HCT116 (cell line): Measurements from ENCODE around the gene ENOX1.

Experiments used
- CTCF ChIP-seq, 3 experiments: fragments of 200-600 bp in 1 of 3; sonication (generic) in 1 of 3; IDR thresholded peaks in 2 of 3; conservative IDR thresholded peaks in 1 of 3; 2 replicates each; pipeline ENCODE4 v1.5.1; 2012 to 2017; ENCODE audit warnings: low read depth in 2 of 3, low read length in 2 of 3, antibody characterized with exemption in 1 of 3, borderline replicate concordance in 1 of 3, control low read depth in 1 of 3, mild to moderate bottlenecking in 1 of 3, mixed read lengths in 1 of 3, mixed run types in 1 of 3, moderate library complexity in 1 of 3; ENCODE audit not compliant: insufficient read depth in 1 of 3
- EGR1 ChIP-seq: IDR thresholded peaks from 2 replicates; pipeline ENCODE4 v1.6.1; 2012; ENCODE audit warnings: low read depth
- EZH2phosphoT487 ChIP-seq: fragments of 200-600 bp; IDR thresholded peaks from 2 replicates; pipeline ENCODE4 v1.6.1; 2018; ENCODE audit warnings: antibody characterized with exemption, borderline replicate concordance
- FOSL1 ChIP-seq: IDR thresholded peaks from 2 replicates; pipeline ENCODE4 v1.6.1; 2012; ENCODE audit warnings: low read depth
- POLR2A ChIP-seq: IDR thresholded peaks from 2 replicates; pipeline ENCODE4 v1.7.0; 2011; ENCODE audit warnings: borderline replicate concordance; ENCODE audit not compliant: insufficient read depth, insufficient read length; ENCODE audit errors: extremely low read depth
- SIN3A ChIP-seq: IDR thresholded peaks from 2 replicates; pipeline ENCODE4 v1.6.1; 2012; ENCODE audit warnings: low read depth
- SRF ChIP-seq: IDR thresholded peaks from 2 replicates; pipeline ENCODE4 v1.6.1; 2012; ENCODE audit warnings: low read depth
- ZBTB33 ChIP-seq: IDR thresholded peaks from 2 replicates; pipeline ENCODE4 v1.6.1; 2011; ENCODE audit warnings: mild to moderate bottlenecking, low read length, moderate library complexity; ENCODE audit not compliant: insufficient replicate concordance; ENCODE audit errors: extremely low read depth

GRCh38 chr13:43278127-43278526 is 508.6 kb downstream of the ENOX1 start:
- TF ChIP-seq CTCF (IDR thresholded peaks at IDR 0.05 in 2 of 3, conservative IDR thresholded peaks at IDR 0.05 in 1 of 3; ENCODE audit: borderline replicate concordance in 1 of 3, insufficient read depth in 1 of 3, low read depth in 2 of 3, low read length in 2 of 3) = no peak
- TF ChIP-seq SIN3A = no peak
- no peak for TF ChIP-seq EZH2phosphoT487
- TF ChIP-seq FOSL1 = no peak
- TF ChIP-seq ZBTB33 = no peak
- TF ChIP-seq POLR2A = no peak
- TF ChIP-seq EGR1 = no peak
- no peak for TF ChIP-seq SRF
